Thyroid gland (tissue), 4 donors: ENCODE data around the gene RAB44.

ENCODE experiments used
- CTCF ChIP-seq, 6 experiments: fragments of 200-600 bp in 3 of 6; fragments of 450-650 bp in 3 of 6; sonication (generic) in 3 of 6; IDR thresholded peaks; one replicate each; pipeline ENCODE4 v1.5.1; 2016 to 2019; ENCODE audit warnings: antibody characterized with exemption in 6 of 6, mild to moderate bottlenecking in 2 of 6, inconsistent platforms in 1 of 6, moderate library complexity in 1 of 6
- POLR2A ChIP-seq, 2 donors: fragments of 450-650 bp; IDR thresholded peaks; one replicate each; pipeline ENCODE4 v1.6.1; 2017; ENCODE audit warnings: antibody characterized with exemption in 2 of 2, mild to moderate bottlenecking in 2 of 2, moderate library complexity in 1 of 2

GRCh38 chr6:36769183-36769675, 71.6 kb downstream of the RAB44 start:
- TF ChIP-seq CTCF (IDR thresholded peaks at IDR 0.05) (no peak), POLR2A (IDR thresholded peaks at IDR 0.05) (no peak)
